Smooth muscle cell (in vitro differentiated cells): ENCODE results near the gene EFHC1. TPM values are rescaled to one million over a fixed set of nuclear protein-coding genes. Genes with fewer than 3 reads are reported as not detected.
"Not testable (repeated sequence)": the region's sequence is repeated elsewhere in the genome, so short reads cannot be mapped to it uniquely, and the experiment has no call there.

ENCODE experiments used
- DNase-seq: peaks from one replicate; lab custom pipeline; 2025; ENCODE audit not compliant: unreplicated experiment; lab: John Stamatoyannopoulos, UW
- H2AFZ ChIP-seq: fragments of 200-600 bp; sonication (generic); 2 replicates; pipeline ENCODE4 v1.6.0; 2016; ENCODE audit warnings: antibody characterized with exemption, low read depth, mild to moderate bottlenecking
- H3F3A ChIP-seq: fragments of 200-600 bp; sonication (generic); 2 replicates; pipeline ENCODE4 v1.6.0; 2017; ENCODE audit warnings: antibody characterized with exemption, low read depth
- H3K27ac ChIP-seq: fragments of 200-600 bp; sonication (generic); 2 replicates; pipeline ENCODE4 v1.5.1; 2016; ENCODE audit warnings: low read depth, mild to moderate bottlenecking
- H3K27me3 ChIP-seq: fragments of 200-600 bp; sonication (generic); 2 replicates; pipeline ENCODE4 v1.6.1; 2016; ENCODE audit warnings: low read depth, mild to moderate bottlenecking
- H3K36me3 ChIP-seq: fragments of 200-600 bp; sonication (generic); 2 replicates; pipeline ENCODE4 v1.5.1; 2016; ENCODE audit warnings: low read depth
- H3K4me1 ChIP-seq: fragments of 200-600 bp; sonication (generic); 2 replicates; pipeline ENCODE4 v1.5.1; 2016; ENCODE audit warnings: low read depth
- H3K4me2 ChIP-seq: fragments of 200-600 bp; sonication (generic); 2 replicates; pipeline ENCODE4 v1.6.0; 2016; ENCODE audit warnings: mild to moderate bottlenecking
- H3K4me3 ChIP-seq: fragments of 200-600 bp; sonication (generic); 2 replicates; pipeline ENCODE4 v1.5.1; 2016; ENCODE audit warnings: mild to moderate bottlenecking
- H3K79me2 ChIP-seq: fragments of 200-600 bp; sonication (generic); 2 replicates; pipeline ENCODE4 v1.6.0; 2016; ENCODE audit warnings: low read depth, mild to moderate bottlenecking
- H3K9ac ChIP-seq: fragments of 200-600 bp; sonication (generic); 2 replicates; pipeline ENCODE4 v1.6.0; 2016; ENCODE audit warnings: low read depth
- H3K9me3 ChIP-seq: fragments of 200-600 bp; sonication (generic); replicated peaks from 2 replicates; pipeline ENCODE4 v1.5.1; 2016; ENCODE audit warnings: low read depth
- H4K20me1 ChIP-seq: fragments of 200-600 bp; sonication (generic); 2 replicates; pipeline ENCODE4 v1.6.0; 2016; ENCODE audit warnings: low read depth
- WGBS: methylation state at CpG from one replicate; pipeline ENCODE4 v1.1.7; 2016; ENCODE audit warnings: low lambda C conversion rate; 5-methylcytosine and 5-hydroxymethylcytosine counted together
- polyA plus RNA-seq: library from polyadenylated mRNA; unstranded; fragments of >200 nt; fragmentation: Nextera tagmentation; extraction: Ambion mirVana; gene quantifications from 2 replicates; pipeline ENCODE4 v1.2.1, GENCODE V29; 2016
- total RNA-seq: library from RNA; depleted of rRNA; stranded (reverse); fragments of >200 nt; gene quantifications from 2 replicates; pipeline ENCODE4 v1.2.3, GENCODE V29; 2014
- TF ChIP-seq, protein P1 (sequence below): fragments of 200-600 bp; sonication (generic); IDR thresholded peaks from 2 replicates; pipeline ENCODE4 v1.5.1; 2017; ENCODE audit warnings: borderline replicate concordance, mild to moderate bottlenecking, antibody characterized with exemption; ENCODE audit not compliant: insufficient read depth, poor library complexity, severe bottlenecking

The EFHC1 gene
- total and polyA plus RNA-seq, 2 experiments from 2014 or later = 11.0 to 25.9 TPM

DNA sequence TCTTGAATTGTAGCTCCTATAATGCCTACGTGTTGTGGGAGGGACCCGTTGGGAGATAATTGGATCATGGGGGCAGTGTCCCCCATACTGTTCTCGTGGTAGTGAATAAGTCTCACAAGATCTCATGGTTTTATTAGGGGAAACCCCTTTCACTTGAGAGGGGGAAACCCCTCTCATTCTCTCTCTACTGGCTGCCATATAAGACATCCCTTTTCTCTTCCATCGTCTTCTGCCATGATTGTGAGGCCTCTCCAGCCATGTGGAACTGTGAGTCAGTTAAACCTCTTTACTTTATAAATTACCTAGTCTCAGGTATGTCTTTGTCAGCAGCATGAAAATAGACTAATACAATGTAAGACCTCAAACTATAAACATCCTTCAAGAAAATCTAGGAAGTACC lies 35.1 kb upstream of the EFHC1 start:
- 94% methylated on average over 4 of the region's 4 CpGs for WGBS

DNA sequence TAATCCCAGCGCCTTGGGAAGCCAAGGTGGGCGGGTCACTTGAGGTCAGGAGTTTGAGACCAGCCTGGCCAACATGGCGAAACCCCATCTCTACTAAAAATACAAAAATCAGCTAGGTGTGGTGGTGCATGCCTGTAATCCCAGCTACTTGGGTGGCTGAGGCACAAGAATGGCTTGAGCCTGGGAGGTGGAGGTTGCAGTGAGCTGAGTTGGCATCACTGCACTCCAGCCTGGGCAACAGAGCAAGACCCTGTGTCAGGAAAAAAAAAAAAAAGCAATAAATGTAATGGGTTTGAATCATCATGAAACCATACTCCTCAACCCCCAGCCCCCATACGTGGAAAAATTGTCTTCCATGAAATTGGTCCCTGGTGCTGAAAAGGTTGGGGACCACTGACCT lies 32.0 kb upstream of the EFHC1 start:
- not testable (repeated sequence) for H3K4me1 ChIP-seq, H3K9ac ChIP-seq, H4K20me1 ChIP-seq, H3F3A ChIP-seq, H3K4me2 ChIP-seq, H3K27me3 ChIP-seq, H3K4me3 ChIP-seq, H3K27ac ChIP-seq, H3K9me3 ChIP-seq, H3K79me2 ChIP-seq, H2AFZ ChIP-seq, H3K36me3 ChIP-seq, DNase-seq
- WGBS = 90% methylated on average over 4 of the region's 4 CpGs

More for the DNA sequence above, 35.1 kb upstream of the EFHC1 start:
- TF ChIP-seq, protein P1, sequence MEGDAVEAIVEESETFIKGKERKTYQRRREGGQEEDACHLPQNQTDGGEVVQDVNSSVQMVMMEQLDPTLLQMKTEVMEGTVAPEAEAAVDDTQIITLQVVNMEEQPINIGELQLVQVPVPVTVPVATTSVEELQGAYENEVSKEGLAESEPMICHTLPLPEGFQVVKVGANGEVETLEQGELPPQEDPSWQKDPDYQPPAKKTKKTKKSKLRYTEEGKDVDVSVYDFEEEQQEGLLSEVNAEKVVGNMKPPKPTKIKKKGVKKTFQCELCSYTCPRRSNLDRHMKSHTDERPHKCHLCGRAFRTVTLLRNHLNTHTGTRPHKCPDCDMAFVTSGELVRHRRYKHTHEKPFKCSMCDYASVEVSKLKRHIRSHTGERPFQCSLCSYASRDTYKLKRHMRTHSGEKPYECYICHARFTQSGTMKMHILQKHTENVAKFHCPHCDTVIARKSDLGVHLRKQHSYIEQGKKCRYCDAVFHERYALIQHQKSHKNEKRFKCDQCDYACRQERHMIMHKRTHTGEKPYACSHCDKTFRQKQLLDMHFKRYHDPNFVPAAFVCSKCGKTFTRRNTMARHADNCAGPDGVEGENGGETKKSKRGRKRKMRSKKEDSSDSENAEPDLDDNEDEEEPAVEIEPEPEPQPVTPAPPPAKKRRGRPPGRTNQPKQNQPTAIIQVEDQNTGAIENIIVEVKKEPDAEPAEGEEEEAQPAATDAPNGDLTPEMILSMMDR = no peak
- Histone ChIP-seq H3K27me3 (no peaks in the 10 kb centered on the region), H3K36me3 (no peaks in the 10 kb centered on the region), H3K4me1 (peaks cover 3% of the 10 kb centered on the region), H3K9me3 (no peaks in the 10 kb centered on the region), H2AFZ (no peak overlapping the region), H3F3A (peaks cover 3% of the 10 kb centered on the region), H3K9ac (no peak overlapping the region), H3K4me3 (no peak overlapping the region), H3K4me2 (no peak overlapping the region), H3K79me2 (no peaks in the 10 kb centered on the region), H4K20me1 (no peaks in the 10 kb centered on the region), H3K27ac (no peak overlapping the region)
- no peak for DNase-seq

- peaks cover 9% of the 10 kb centered on the region for H3K4me1 ChIP-seq
- H3K79me2 ChIP-seq = no peaks in the 10 kb centered on the region
- no peak for DNase-seq
- no peak overlapping the region for H3K4me3 ChIP-seq
- H3K36me3 ChIP-seq = no peaks in the 10 kb centered on the region
- no peak overlapping the region for H3K9ac ChIP-seq
- no peak overlapping the region for H3K27ac ChIP-seq
- no peaks in the 10 kb centered on the region for H3K9me3 ChIP-seq
- H3F3A ChIP-seq = peaks cover 10% of the 10 kb centered on the region
- 95% methylated on average over 4 of the region's 4 CpGs for WGBS
- TF ChIP-seq, protein P1 = no peak
- no peaks in the 10 kb centered on the region for H3K27me3 ChIP-seq
- H2AFZ ChIP-seq = no peak overlapping the region
- H4K20me1 ChIP-seq = no peaks in the 10 kb centered on the region
- no peak overlapping the region for H3K4me2 ChIP-seq
Observed at GRCh38 chr6:52388790-52389189, 31.4 kb upstream of the EFHC1 start.

DNA sequence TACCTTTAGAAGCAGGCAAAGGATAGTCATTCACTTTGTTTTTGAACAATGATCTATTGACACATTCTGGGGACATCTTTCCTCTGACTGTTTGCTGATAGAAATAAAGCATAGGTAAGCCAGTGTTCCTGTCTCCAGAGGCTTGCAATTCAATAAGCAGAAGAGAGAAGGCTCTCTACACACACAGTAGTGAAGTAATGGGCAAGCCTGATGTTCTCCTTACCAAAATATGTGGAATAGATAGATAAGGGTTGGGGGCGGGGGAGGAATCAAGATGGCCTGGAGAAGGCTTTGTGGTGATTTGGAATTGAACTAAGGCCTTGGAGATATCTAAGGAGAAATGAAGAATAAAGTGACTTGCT lies 30.9 kb upstream of the EFHC1 start:
- no peaks in the 10 kb centered on the region for H4K20me1 ChIP-seq
- no peaks in the 10 kb centered on the region for H3K79me2 ChIP-seq
- 97% methylated on average over 1 of the region's 1 CpG for WGBS
- no peak for DNase-seq
- H3K27ac ChIP-seq = no peak overlapping the region
- H3K4me1 ChIP-seq = peaks cover 9% of the 10 kb centered on the region
- no peak overlapping the region for H2AFZ ChIP-seq
- no peaks in the 10 kb centered on the region for H3K36me3 ChIP-seq
- no peaks in the 10 kb centered on the region for H3K27me3 ChIP-seq
- no peak overlapping the region for H3K9ac ChIP-seq
- H3F3A ChIP-seq = peaks cover 10% of the 10 kb centered on the region
- no peak overlapping the region for H3K4me3 ChIP-seq
- H3K4me2 ChIP-seq = no peak overlapping the region
- TF ChIP-seq, protein P1 = no peak
- H3K9me3 ChIP-seq = no peaks in the 10 kb centered on the region
